Measurements from ENCODE around the gene FOXP1.

The FOXP1 gene

GRCh38 chr3:71156062-71156665 is 427.4 kb downstream of the FOXP1 start:
- DNase-seq = no peak

GRCh38 chr3:71154846-71155245 is 428.7 kb downstream of the FOXP1 start:
- DNase-seq = no peak

DNA sequence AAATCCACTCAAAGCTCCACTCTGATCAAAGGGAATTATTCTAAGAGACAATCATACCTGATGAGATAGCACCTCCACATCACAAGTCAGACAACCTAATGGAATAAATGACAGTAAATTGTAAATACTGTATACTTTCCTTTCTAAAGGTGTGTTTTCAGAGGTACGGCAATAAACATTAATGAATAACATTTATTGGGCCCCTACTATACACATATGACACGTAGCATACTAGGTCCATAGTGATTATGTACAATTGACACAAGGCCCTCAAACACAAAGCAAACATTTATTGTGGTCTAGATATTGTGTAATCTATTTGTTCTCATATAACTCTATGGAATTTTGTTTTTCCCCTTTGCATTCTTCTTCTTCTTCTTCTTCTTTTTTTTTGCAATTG is 429.8 kb downstream of the FOXP1 start:
- DNase-seq = no peak

GRCh38 chr3:71152892-71153265 is 430.6 kb downstream of the FOXP1 start:
- no peak for DNase-seq

DNA sequence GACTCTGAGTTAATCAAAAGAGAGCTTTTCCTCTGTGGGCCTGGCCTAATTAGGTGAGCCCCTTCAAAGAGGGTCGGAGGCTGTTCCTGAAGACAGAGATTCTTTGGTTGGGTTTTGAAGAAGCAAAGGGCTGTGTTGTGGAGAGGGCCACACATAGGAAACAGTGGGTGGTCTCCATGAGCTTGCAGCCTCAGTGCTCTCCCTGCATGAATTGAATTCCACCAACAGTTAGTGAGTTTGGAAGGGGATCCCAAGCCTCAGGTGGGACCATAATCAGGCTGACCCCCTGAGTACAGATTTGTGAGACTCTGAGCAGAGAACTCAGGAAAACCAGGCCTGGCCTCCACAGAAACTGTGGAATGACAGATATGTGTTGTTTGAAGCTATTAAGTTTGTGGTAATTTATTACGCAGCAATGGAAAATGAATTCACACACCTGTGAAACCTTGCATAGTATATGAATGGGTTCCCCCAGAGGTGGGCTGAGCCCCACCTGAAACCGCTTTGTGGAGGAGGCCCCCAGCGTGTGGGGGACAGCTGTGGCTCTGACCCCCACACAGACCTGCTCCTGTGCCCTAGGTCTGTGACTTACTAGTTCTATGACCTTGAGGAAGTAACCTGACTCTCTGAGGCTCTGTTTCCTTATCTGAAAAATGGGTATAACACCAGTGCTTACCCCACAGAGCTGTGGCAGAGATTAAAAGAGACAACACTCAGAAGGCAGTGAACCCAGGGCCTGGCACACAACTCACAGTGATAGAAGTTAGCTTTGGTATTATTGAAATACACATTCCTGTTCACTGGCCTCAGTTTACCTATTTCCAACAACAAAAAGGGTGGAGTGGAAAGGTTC is 431.3 kb downstream of the FOXP1 start:
- no peak for DNase-seq

- no peak for DNase-seq
Observed at GRCh38 chr3:71149959-71150954, 433.3 kb downstream of the FOXP1 start.

- DNase-seq = no peak
Observed at GRCh38 chr3:71148455-71149060, 435.0 kb downstream of the FOXP1 start.

- no peak for DNase-seq
Observed at GRCh38 chr3:71146673-71147072, 436.9 kb downstream of the FOXP1 start.

DNA sequence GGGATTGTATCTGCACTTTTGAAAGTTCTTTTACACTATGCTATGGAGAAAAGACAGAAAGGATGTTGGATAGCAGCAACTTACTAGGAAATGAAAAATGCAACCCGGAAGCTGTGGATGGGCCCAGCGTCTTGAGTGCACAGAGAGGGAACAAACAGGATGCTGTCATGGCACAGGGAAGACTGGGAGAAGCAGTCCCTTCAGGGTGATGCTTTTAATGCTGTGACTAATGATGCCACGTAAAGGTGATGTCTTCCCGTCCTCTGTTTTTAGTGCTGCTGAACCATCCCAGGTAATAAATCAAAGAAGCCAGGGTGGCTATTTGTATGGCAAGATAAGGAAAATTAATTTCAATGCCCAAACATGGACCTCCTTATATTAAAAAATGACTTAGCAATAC is 437.6 kb downstream of the FOXP1 start:
- no peak for DNase-seq

DNA sequence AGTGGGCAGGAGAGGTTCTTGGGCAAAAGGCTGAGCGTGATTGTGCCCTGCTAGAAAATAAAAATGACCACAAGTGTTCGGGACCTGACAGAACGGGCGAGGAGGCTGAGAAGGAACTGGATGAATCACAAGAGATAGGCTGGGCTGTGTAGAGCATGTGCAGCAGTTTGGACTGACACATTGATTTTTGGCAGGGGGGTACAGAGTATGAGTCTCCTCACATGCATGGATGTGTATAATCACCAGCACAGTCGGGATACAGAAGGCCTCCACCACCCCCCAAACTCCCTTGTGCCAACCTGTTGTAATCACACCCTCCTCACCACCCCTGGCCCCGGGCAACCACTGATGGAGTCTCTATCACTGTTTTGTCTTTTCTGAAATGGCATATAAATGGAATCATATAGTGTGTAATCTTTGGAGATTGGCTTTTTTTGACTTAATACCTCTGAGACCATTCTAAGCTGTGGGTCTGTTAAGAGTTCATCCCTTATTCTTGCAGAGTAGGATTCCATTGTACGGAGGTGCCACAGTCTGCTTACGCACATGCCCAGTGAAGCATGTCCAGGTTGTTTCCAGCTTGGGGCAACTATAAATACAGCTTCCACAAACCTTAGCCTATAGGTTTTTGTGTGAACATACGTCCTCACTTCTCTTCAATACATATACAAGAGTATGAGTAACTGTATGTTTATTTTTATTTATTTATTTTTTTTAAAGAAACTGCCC is 438.8 kb downstream of the FOXP1 start:
- DNase-seq = no peak

DNA sequence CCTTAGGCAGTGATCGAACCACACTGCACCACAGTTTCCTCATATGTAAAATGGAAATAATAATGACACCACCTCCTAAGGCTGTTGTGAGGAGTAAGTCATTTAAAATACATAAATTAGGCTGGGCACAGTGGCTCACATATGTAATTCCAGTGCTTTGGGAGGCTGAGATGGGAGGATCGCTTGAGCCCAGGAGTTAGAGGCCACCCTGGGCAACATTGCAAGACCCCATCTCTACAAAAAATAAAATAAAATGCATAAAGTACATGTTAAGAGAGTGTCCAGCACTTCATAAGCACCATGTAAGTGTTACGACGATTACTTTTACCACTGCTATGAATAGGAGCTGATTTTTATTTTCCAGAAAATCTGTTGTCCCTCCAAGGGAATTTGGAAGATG is 440.0 kb downstream of the FOXP1 start:
- no peak for DNase-seq

- no peak for DNase-seq
Observed at GRCh38 chr3:71142441-71143161, 440.9 kb downstream of the FOXP1 start.

GRCh38 chr3:71140477-71140876 is 443.1 kb downstream of the FOXP1 start:
- DNase-seq = no peak

DNA sequence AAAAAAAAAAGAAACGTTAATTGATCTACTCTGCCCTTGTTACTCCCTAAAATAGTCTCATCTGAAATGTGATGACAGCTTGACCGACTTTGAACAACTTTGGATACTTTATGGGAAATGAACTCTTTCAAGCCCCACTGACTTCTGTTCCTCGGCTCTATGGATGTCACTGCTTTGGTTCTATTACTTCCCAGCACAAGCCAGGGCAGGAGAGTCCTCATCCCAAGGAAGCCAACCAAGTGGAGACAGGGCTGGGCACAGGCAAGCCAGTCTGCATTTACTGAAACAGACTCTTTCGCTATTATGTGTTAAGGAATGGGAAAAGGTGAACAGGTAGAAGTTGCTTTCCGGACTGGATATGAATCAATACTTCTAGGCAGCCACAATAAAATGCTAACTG is 444.0 kb downstream of the FOXP1 start:
- DNase-seq = no peak

- no peak for DNase-seq
Observed at GRCh38 chr3:71138410-71138809, 445.1 kb downstream of the FOXP1 start.

GRCh38 chr3:71136276-71136675 is 447.3 kb downstream of the FOXP1 start:
- no peak for DNase-seq

GRCh38 chr3:71135373-71136088 is 448.0 kb downstream of the FOXP1 start:
- DNase-seq = no peak

DNA sequence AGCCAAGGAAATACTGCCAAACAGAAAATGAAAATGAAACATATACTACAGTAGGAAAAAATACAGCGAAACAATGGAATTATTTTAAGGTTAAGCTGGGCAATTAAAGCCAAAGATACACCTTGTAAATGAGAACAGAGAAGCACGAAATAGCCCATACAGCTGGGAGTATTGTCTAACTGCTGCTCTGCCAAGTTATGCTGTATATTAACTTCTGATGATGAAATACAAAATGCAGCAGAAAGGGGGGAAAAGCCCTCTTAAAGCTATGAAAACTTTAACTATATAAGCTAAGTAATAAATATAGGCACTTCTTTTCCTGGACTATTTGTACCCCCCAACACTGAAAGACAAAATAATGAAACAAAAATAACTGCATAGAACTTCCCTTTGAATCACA is 449.0 kb downstream of the FOXP1 start:
- no peak for DNase-seq

GRCh38 chr3:71133865-71134264 is 449.7 kb downstream of the FOXP1 start:
- no peak for DNase-seq

DNA sequence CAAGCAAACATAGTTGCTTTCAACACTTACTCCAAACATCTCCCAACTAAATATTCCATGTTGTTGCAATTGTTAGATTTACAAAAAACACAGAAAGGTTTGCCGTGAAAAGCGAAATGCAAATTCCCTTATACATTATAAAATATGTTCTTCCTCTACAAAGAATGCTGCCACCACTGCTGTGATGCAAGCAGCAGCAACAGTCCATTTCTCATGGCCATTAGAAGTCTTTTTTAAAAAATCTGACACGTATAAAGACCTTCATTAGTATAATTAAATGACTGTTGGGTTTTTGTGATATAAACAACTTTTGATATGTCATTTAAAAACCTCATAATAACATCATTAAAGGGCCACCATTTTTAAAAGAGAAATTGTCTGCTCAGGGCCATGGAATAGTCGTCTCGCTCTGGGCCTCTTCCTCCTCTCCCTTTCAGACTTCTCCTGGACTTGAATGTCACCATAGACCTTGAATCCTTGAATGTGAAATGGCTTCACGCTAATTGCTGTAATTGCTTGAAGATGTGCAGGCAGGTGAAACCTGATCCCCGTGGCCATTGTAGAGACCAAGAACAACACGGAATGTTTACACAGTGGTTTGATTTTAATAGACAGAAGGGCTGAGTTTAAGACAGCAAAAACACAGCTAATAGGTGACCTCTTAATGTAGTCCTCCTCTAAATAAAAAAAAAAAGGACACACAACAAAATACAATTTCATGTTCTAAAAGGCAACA is 450.4 kb downstream of the FOXP1 start:
- no peak for DNase-seq

All from stimulated activated CD8-positive, alpha-beta memory T cell treated with anti-CD3 and anti-CD28 coated beads, Interleukin-4, amount 100 ng/mL, for 48 hours (primary cell).